Naive thymus-derived CD4-positive, alpha-beta T cell (primary cell): Measurements from ENCODE around the gene PRKAG2. TPM values are rescaled to one million over a fixed set of nuclear protein-coding genes. Genes with fewer than 3 reads are reported as not detected.

Experiments used
- ATAC-seq: fragments of 150-1000 bp; cut with Tn5 transposase; 2 replicates; pipeline ENCODE4 v1.10.0; 2021; ENCODE audit warnings: mild to moderate bottlenecking, moderate library complexity
- CTCF ChIA-PET: fragments of 350-600 bp; sonication (Branson Sonifier 250); formaldehyde crosslinking; loops from one replicate; lab custom pipeline; 2021; ENCODE audit warnings: antibody characterized with exemption; lab: Charles Lee
- POLR2A ChIA-PET: fragments of 350-600 bp; sonication (Branson Sonifier 250); formaldehyde crosslinking; loops from one replicate; lab custom pipeline; 2021; ENCODE audit warnings: antibody characterized with exemption, inconsistent platforms; lab: Charles Lee
- DNase-seq, 9 donors: peaks; one replicate each; pipeline versions ENCODE4 v3.0.0 to v3.0.0-alpha.2; 2020 to 2022; ENCODE audit warnings: mixed read lengths in 1 of 9
- H3K27ac ChIP-seq: one replicate; pipeline ENCODE4 v1.7.0; 2013; ENCODE audit warnings: mild to moderate bottlenecking, low read depth, low read length, moderate library complexity
- H3K27me3 ChIP-seq, 2 donors: one replicate each; pipeline ENCODE4 v1.7.0; 2013; ENCODE audit warnings: low read length in 2 of 2, mild to moderate bottlenecking in 2 of 2, moderate library complexity in 2 of 2; ENCODE audit not compliant: control insufficient read depth in 2 of 2, insufficient read depth in 2 of 2
- H3K36me3 ChIP-seq, 3 experiments: 1 replicate in 2 of 3; 2 replicates in 1 of 3; pipeline ENCODE4 v1.7.0; 2013; ENCODE audit warnings: low read length in 3 of 3, mild to moderate bottlenecking in 3 of 3, moderate library complexity in 1 of 3; ENCODE audit not compliant: insufficient read depth in 3 of 3, control insufficient read depth in 2 of 3
- H3K4me1 ChIP-seq, 2 donors: one replicate each; pipeline ENCODE4 v1.7.0; 2013; ENCODE audit warnings: low read length in 2 of 2, mild to moderate bottlenecking in 2 of 2, moderate library complexity in 1 of 2; ENCODE audit not compliant: control insufficient read depth in 2 of 2, insufficient read depth in 2 of 2
- H3K4me3 ChIP-seq: 2 replicates; pipeline ENCODE4 v1.7.0; 2013; ENCODE audit warnings: mild to moderate bottlenecking, low read length
- H3K9me3 ChIP-seq, 3 experiments: 1 replicate in 2 of 3; 2 replicates in 1 of 3; pipeline ENCODE4 v1.7.0; 2013; ENCODE audit warnings: low read length in 3 of 3; ENCODE audit not compliant: control insufficient read depth in 2 of 3
- H3K27ac Mint-ChIP-seq, 9 donors: one replicate each; pipeline ENCODE4 v1.8.0; 2020 to 2022; ENCODE audit warnings: mixed read lengths in 9 of 9, mild to moderate bottlenecking in 8 of 9, moderate library complexity in 5 of 9, inconsistent platforms in 2 of 9
- H3K27me3 Mint-ChIP-seq, 5 donors: one replicate each; pipeline ENCODE4 v1.8.0; 2021 to 2022; ENCODE audit warnings: mixed read lengths in 5 of 5, mild to moderate bottlenecking in 1 of 5
- H3K36me3 Mint-ChIP-seq, 5 donors: one replicate each; pipeline ENCODE4 v1.8.0; 2020 to 2022; ENCODE audit warnings: mixed read lengths in 5 of 5, mild to moderate bottlenecking in 3 of 5, inconsistent platforms in 1 of 5
- H3K4me1 Mint-ChIP-seq, 7 donors: one replicate each; pipeline ENCODE4 v1.8.0; 2020 to 2022; ENCODE audit warnings: mixed read lengths in 7 of 7, mild to moderate bottlenecking in 3 of 7, inconsistent platforms in 1 of 7
- H3K4me3 Mint-ChIP-seq, 10 donors: one replicate each; pipeline ENCODE4 v1.8.0; 2020 to 2022; ENCODE audit warnings: mild to moderate bottlenecking in 10 of 10, mixed read lengths in 10 of 10, moderate library complexity in 6 of 10, inconsistent platforms in 2 of 10
- H3K9me3 Mint-ChIP-seq, 11 donors: one replicate each; pipeline ENCODE4 v1.8.0; 2020 to 2022; ENCODE audit warnings: mixed read lengths in 11 of 11, mild to moderate bottlenecking in 4 of 11, inconsistent platforms in 1 of 11, moderate library complexity in 1 of 11
- intact Hi-C, 2 donors: fragments of 100-400 bp; cut with micrococcal nuclease; formaldehyde crosslinking; loops; one replicate each; pipeline ENCODE4 v1.15.1; 2023
- polyA plus RNA-seq, 2 donors: library from polyadenylated mRNA; unstranded; fragments of 300-500 nt; fragmentation: Illumina TruSeq; gene quantifications; one replicate each; pipeline ENCODE4 v1.2.3, GENCODE V29; 2021
- total RNA-seq, 6 experiments: library from RNA in 5 of 6; stranded (reverse) in 5 of 6; gene quantifications; 1 replicate in 5 of 6; 2 replicates in 1 of 6; pipeline ENCODE4 v1.2.3 and lab custom pipeline; 2021 to 2026

The PRKAG2 gene
- total and polyA plus RNA-seq, 7 experiments from 2014 or later = 15.0 to 74.4 (median 55.7) TPM

DNA sequence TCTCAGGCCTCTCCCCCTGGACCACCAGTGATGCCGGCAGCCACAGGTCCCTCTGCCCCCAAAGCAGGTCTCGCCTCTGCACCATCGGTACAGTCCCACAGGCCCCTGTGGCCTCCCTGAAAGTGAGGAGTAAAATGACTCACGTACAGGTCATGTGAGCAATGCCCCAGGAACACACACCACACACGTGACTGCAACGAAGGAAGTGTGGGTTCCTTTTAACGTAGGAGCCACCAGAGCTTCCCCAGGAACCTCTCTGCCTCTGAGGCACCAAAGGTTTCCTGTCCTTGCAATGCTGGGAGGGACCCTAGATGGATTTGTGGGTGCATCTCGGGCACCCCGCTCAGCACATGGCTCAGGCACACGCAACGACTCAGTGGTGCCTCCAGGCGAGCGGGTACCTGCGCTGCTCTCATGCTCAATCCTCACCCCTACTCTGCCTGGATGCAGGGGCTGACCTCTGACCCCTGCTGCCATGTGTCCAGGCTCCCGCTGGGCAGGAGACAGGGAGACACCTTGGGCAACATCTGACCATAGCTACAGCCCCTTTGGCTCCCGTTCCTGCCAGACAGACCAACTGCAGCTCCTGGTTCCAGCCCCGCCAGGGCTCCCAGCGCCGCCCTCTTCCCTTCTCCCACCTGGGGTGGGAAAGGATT, 120.7 kb downstream of the PRKAG2 start:
- Mint-ChIP-seq H3K27me3 (no peaks in the 10 kb centered on the region), H3K36me3 (peaks cover 0 to 13% (median 10%) of the 10 kb centered on the region in 5 donors), H3K4me1 (peaks cover 17 to 45% (median 34%) of the 10 kb centered on the region in 7 donors), H3K27ac (peak overlapping the region; percentile 83 to 97 (median 92)), H3K4me3 (peak overlapping the region; percentile 67 to 90 (median 77)), H3K9me3 (no peaks in the 10 kb centered on the region)
- Histone ChIP-seq H3K4me3 (peak overlapping the region; percentile 32), H3K4me1 (peaks cover 12 to 22% of the 10 kb centered on the region in 2 donors), H3K9me3 (no peaks in the 10 kb centered on the region), H3K36me3 (no peaks in the 10 kb centered on the region), H3K27me3 (no peaks in the 10 kb centered on the region), H3K27ac (peak overlapping the region; percentile 57)
- ChIA-PET CTCF (interaction anchor here (1.0 to 1.6 kb wide), 5 partner anchors 23 to 388 kb away, joined by 3 to 5 read pairs (median 4); no protein-coding TSS in a partner anchor), POLR2A (interaction anchor here (1.4 kb wide), 1 partner anchor 12 kb away, joined by 3 read pairs; no protein-coding TSS in a partner anchor)
- ATAC-seq = peak; percentile 89
- peak in 8 of 9 donors; percentile 38 to 62 (median 50) for DNase-seq
- intact Hi-C loops = loop anchor here (1.0 to 5.0 kb wide), 6 partner anchors 26 to 439 kb away; partner anchors contain the start of gene RHEB (in 1 of the 2)

DNA sequence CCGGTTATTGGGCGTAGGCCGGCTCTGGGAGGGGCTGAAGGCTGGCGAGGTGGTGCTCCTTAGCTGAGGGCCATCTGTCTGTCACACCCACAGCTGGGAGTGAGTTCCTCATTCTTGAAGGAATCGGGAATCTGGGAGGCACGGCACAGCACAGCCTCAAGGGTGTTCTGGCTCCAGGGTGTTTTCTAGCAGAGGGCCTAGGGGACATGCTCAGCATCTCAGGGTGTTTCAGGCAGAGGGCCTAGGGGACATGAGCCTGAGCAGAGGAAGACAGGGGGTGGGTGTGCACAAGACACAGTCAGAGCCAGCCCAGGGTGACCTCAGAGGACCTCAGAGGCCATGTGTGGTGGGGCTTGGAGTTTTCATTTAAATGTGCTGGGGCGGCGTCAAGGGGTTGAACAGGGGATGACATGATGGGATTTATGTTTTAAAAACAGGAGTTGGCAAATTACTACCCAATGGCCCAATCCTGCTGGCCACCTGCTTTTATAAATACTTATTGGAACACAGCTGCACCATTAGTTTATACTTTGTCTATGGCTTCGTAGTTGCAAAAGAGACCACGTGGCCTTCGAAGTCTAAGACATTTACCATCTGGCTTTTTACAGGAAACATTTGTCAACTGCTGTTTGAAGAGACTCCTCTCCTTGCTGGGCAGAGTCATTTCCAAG, 121.6 kb downstream of the PRKAG2 start:
- H3K27ac ChIP-seq = peak overlapping the region; percentile 57
- intact Hi-C loops = loop anchor here (5.0 kb wide), 2 partner anchors 392 to 438 kb away; no protein-coding TSS in a partner anchor

DNA sequence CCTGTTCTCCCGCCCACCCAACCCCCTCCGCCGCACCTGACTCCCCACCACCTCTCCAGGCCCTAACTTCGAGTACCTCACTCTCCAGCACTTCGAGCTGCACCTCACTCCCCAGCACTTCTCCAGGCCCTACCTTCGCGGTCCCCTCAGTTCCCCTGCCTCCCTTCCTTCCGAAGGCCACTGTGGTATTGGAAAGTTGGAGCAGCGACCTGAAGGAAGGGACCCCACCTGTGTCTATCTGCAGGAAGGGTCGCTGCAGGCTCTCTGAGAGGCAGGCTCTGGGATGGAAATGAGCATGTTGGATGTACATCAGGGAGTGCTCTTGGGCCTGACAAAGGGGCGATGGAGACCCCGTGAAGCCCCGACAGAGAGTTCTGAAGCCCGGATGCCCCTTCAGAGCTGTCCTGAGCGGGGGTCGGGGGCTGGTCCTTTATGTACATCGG, 122.2 kb downstream of the PRKAG2 start:
- Histone ChIP-seq H3K36me3 (no peaks in the 10 kb centered on the region), H3K27me3 (no peaks in the 10 kb centered on the region), H3K4me1 (peaks cover 12 to 22% of the 10 kb centered on the region in 2 donors), H3K9me3 (no peaks in the 10 kb centered on the region), H3K27ac (no peak overlapping the region), H3K4me3 (no peak overlapping the region)
- H3K4me3 Mint-ChIP-seq = peak overlapping the region in 1 of 10 donors; percentile 80
- H3K36me3 Mint-ChIP-seq = peaks cover 0 to 19% (median 10%) of the 10 kb centered on the region in 5 donors
- peaks cover 17 to 43% (median 33%) of the 10 kb centered on the region in 7 donors for H3K4me1 Mint-ChIP-seq
- ChIA-PET POLR2A (no interaction called here), CTCF (no interaction called here)
- no peaks in the 10 kb centered on the region for H3K27me3 Mint-ChIP-seq
- H3K9me3 Mint-ChIP-seq = peaks cover 0 to 1% (median 0%) of the 10 kb centered on the region in 11 donors
- DNase-seq (no peak), ATAC-seq (no peak)
- intact Hi-C loops = loop anchor here (5.0 kb wide), 2 partner anchors 393 to 437 kb away; no protein-coding TSS in a partner anchor
- H3K27ac Mint-ChIP-seq = peak overlapping the region in 5 of 9 donors; percentile 90 to 97 (median 92)

More for the DNA sequence above, 121.6 kb downstream of the PRKAG2 start:
- H3K27ac Mint-ChIP-seq = peak overlapping the region in 8 of 9 donors; percentile 60 to 97 (median 90)
- Histone ChIP-seq H3K36me3 (no peaks in the 10 kb centered on the region), H3K27me3 (no peaks in the 10 kb centered on the region), H3K4me1 (peaks cover 12 to 22% of the 10 kb centered on the region in 2 donors), H3K4me3 (no peak overlapping the region), H3K9me3 (no peaks in the 10 kb centered on the region)
- CTCF ChIA-PET = no interaction called here
- no peaks in the 10 kb centered on the region for H3K27me3 Mint-ChIP-seq
- peaks cover 0 to 1% (median 0%) of the 10 kb centered on the region in 11 donors for H3K9me3 Mint-ChIP-seq
- peak overlapping the region in 5 of 10 donors; percentile 76 to 90 (median 80) for H3K4me3 Mint-ChIP-seq
- POLR2A ChIA-PET = no interaction called here
- DNase-seq (no peak), ATAC-seq (no peak)
- H3K4me1 Mint-ChIP-seq = peaks cover 17 to 45% (median 34%) of the 10 kb centered on the region in 7 donors
- peaks cover 0 to 16% (median 10%) of the 10 kb centered on the region in 5 donors for H3K36me3 Mint-ChIP-seq

DNA sequence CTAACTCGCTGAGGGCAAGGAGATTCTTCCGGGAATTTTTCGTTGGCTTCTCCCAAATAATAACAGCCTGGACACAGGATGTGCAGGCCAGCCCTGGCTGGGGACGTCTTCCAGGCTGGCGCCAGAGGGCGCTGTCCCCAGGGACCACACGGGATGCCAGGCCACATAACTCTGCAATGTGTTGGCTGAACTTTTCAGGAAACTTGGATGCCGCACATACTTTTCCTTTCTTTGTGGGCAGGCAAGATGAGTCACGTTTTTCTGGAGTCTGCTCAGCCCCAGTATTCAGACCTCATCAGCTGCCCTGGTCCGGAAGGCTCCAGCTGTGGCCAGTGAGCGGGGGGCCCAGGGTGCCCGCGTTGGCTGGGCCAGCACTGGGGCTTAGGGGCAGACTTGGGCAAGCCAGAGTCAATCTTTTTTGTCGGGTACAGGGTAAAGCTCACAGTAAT, 122.7 kb downstream of the PRKAG2 start:
- no peak overlapping the region for H3K4me3 Mint-ChIP-seq
- Histone ChIP-seq H3K36me3 (no peaks in the 10 kb centered on the region), H3K27me3 (no peaks in the 10 kb centered on the region), H3K9me3 (no peaks in the 10 kb centered on the region), H3K27ac (no peak overlapping the region), H3K4me1 (peaks cover 12 to 18% of the 10 kb centered on the region in 2 donors), H3K4me3 (no peak overlapping the region)
- POLR2A ChIA-PET = no interaction called here
- H3K27ac Mint-ChIP-seq = no peak overlapping the region
- peaks cover 0 to 1% (median 0%) of the 10 kb centered on the region in 11 donors for H3K9me3 Mint-ChIP-seq
- ATAC-seq (no peak), DNase-seq (peak in 1 of 9 donors; percentile 37)
- intact Hi-C loops = no loop called here
- H3K27me3 Mint-ChIP-seq = no peaks in the 10 kb centered on the region
- CTCF ChIA-PET = no interaction called here
- H3K4me1 Mint-ChIP-seq = peaks cover 17 to 37% (median 28%) of the 10 kb centered on the region in 7 donors
- H3K36me3 Mint-ChIP-seq = peaks cover 0 to 23% (median 13%) of the 10 kb centered on the region in 5 donors

DNA sequence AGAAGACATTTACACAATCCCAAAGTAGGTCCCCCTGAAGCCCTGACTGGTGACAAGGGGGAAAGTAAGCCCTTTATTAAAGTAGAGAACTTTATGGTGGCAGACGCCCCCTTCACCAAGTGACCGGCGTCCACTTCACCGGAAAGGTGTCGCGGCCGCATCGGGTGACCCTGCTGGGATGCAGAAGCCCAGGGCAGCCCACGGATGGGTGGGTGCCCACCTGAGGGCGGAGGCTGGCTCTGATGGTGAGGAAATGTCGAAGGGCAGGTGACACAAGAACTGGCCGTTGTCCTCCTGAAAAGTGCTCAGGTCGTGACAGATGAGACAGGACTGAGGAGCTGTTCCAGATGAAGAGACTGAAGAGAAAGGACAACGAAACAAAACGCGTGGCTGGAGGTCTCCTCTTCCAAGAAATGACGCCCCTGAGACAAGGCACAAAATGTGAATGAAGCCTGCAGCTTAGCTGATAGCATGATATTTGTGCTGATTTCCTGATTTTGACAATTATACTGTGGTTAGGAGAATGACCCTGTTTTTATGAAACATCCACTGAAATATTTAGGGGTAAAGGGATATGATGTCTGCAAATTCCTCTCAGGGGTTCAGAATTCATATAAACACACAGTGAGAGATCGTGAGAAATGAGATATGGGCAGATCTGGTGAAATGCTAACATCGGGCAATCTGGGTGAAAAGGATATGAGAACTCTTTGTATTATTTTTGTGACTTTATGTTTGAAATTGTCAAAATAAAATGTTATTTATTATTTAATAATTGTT, 123.9 kb downstream of the PRKAG2 start:
- H3K27ac Mint-ChIP-seq = no peak overlapping the region
- DNase-seq = no peak
- H3K36me3 ChIP-seq = no peaks in the 10 kb centered on the region
- H3K36me3 Mint-ChIP-seq = peaks cover 0 to 23% (median 15%) of the 10 kb centered on the region in 5 donors
- ATAC-seq = no peak
- H3K4me1 Mint-ChIP-seq = peaks cover 17 to 37% (median 23%) of the 10 kb centered on the region in 7 donors
- no peak overlapping the region for H3K27ac ChIP-seq
- no peaks in the 10 kb centered on the region for H3K27me3 ChIP-seq
- no peaks in the 10 kb centered on the region for H3K27me3 Mint-ChIP-seq
- H3K9me3 ChIP-seq = no peaks in the 10 kb centered on the region
- H3K4me1 ChIP-seq = peaks cover 12 to 16% of the 10 kb centered on the region in 2 donors
- ChIA-PET POLR2A (no interaction called here), CTCF (no interaction called here)
- intact Hi-C loops = no loop called here
- no peak overlapping the region for H3K4me3 ChIP-seq
- peaks cover 0 to 2% (median 0%) of the 10 kb centered on the region in 11 donors for H3K9me3 Mint-ChIP-seq
- H3K4me3 Mint-ChIP-seq = no peak overlapping the region

DNA sequence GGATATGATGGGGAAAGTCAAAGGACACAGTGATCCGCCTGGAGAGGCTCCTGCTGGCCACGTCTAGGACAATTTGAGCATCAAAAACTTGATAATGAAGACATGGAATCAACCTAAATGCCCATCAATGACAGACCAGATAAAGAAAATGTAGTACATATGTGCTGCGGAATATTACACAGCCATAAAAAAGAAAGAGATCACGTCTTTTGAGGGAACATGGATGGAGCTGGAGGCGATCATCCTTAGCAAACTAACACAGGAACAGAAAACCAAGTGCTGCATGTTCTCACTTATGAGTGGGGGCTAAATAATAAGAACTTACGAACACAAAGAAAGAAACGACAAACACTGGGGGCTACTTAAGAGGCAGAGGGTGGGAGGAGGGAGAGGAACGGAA, 124.9 kb downstream of the PRKAG2 start:
- ChIA-PET POLR2A (no interaction called here), CTCF (interaction anchor here (0.8 kb wide), 1 partner anchor 119 kb away, joined by 3 read pairs; no protein-coding TSS in a partner anchor)
- Histone ChIP-seq H3K27me3 (no peaks in the 10 kb centered on the region), H3K4me1 (peaks cover 12 to 16% of the 10 kb centered on the region in 2 donors), H3K36me3 (no peaks in the 10 kb centered on the region), H3K4me3 (no peak overlapping the region), H3K9me3 (no peaks in the 10 kb centered on the region), H3K27ac (no peak overlapping the region)
- intact Hi-C loops = no loop called here
- ATAC-seq (no peak), DNase-seq (no peak)
- Mint-ChIP-seq H3K4me1 (peaks cover 17 to 31% (median 21%) of the 10 kb centered on the region in 7 donors), H3K36me3 (peaks cover 0 to 23% (median 15%) of the 10 kb centered on the region in 5 donors), H3K27ac (peak overlapping the region in 1 of 9 donors; percentile 36), H3K4me3 (no peak overlapping the region), H3K27me3 (no peaks in the 10 kb centered on the region), H3K9me3 (peaks cover 0 to 2% (median 0%) of the 10 kb centered on the region in 11 donors)
